ENCODE measurements around the gene STXBP5.
A peak's percentile ranks its signal among the peaks of the same experiment; 100 is the strongest.
"Not testable (repeated sequence)": the region's sequence is repeated elsewhere in the genome, so short reads cannot be mapped to it uniquely, and the experiment has no call there.

The STXBP5 gene

GRCh38 chr6:147254929-147255473 lies 50.8 kb downstream of the STXBP5 start:
- not testable (repeated sequence) for DNase-seq

DNA sequence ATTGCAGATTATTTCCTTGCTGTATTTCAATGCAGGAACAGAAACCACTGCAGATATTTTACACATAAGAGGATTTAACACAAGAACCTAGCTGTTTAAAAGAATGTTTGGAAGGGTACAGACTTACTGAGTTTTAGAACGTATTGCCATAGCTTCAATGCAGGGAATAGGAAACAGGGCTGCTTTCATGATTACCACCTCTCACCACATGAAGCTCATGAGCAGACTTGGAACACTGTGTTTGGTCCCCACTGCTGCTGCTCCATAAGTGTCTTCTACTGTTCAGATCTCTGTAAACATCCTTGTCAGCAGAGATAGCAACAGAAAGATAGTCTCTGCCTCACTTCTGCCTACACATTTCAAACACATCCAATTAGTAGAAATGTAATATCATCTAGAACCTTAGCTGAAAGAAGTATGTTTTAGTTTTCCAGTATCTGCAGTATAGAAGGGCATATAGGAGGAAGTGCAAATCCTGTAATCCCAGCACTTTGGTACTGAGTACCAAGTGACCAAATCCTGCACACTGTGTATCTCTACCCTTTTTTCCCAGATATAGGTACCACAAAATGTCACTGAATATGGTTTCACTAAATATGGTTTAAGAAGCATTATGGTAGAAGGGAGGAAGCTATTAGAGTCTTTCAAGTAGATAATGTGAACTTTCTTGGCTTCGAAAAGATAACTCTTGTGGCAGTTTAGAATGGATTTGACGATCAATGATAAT lies 51.9 kb downstream of the STXBP5 start:
- DNase-seq, result no peak

GRCh38 chr6:147257760-147258159 lies 53.5 kb downstream of the STXBP5 start:
- DNase-seq, result no peak

GRCh38 chr6:147260091-147260490 lies 55.9 kb downstream of the STXBP5 start:
- no peak for DNase-seq

GRCh38 chr6:147262946-147263345 lies 58.7 kb downstream of the STXBP5 start:
- no peak for DNase-seq

DNA sequence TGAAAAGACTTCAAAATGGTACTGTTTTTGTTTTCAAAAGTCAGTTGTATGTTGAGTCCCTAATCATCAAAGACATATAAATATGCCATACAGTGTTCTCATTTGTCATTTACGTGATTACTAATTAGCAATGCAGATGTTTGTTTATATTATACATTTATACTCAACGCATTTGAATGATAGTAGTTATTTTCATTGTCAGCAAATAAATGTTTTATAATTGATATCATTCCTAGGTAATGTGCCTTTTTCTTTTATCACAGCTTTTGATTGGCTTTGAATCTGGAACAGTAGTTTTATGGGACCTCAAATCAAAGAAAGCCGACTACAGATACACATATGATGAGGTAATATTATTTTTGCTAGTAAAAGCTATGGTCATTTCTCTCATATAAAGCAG lies 62.6 kb downstream of the STXBP5 start:
- DNase-seq, result no peak

DNA sequence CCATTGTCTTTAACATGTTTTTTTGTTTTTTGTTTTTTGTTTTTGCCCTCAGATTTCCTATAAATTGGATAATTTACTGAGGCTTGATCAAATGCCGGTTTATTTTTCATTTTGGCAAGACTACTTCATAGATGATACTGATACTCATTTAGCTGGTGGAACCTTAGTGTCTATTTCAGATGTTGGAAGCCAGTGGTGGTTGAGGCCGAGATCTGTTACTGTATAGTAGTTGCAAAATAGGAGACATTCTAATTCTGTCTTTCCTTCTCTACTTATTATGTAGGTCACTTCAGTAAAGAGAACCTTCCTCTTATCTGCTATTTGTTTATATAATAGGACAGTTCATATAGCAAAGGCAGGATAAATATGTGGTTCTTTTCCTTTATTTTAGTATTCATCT lies 63.4 kb downstream of the STXBP5 start:
- DNase-seq, result no peak

- DNase-seq, result no peak
These were observed 64.0 kb downstream of the STXBP5 start for GRCh38 chr6:147268254-147268653.

GRCh38 chr6:147274012-147274411 lies 69.8 kb downstream of the STXBP5 start:
- DNase-seq, result no peak

- DNase-seq, result no peak
These were observed 70.6 kb downstream of the STXBP5 start for GRCh38 chr6:147274776-147275175.

DNA sequence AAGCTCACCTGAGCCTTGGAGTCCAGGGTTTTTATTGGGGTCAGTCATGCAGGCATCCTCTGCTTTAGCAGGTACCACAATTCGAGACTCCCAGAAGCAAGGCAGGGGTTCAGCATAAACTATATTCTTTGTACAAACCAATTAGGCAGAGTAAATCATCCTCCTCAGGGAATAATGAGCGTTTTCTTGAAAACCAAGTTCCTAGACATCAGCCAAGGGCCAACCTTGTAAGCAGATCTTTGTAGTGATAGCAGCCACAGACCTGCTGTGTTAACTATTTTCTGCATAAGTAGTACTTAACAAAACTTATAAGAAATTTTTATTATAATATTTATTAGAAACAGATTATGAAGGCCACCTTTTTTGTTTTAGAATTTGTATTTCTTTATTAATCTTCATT lies 74.7 kb downstream of the STXBP5 start:
- no peak for DNase-seq

DNA sequence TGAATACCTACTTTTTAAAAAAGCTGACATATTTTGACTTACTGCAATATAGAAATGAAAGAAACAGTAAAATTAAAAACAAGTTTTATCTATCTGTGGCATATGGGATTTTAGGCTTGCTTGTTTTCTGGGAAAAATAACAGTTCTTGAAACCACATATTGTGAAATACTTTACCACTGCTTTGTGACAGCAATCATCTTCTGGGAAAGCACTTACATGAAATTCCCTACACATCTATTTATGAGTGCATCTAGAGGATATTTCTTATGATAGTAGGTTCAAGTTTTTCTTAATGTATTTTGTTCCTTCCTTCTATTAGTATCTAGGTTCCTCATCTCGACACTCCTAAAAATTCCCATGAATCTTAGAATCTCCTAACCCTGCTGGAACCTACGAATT lies 75.2 kb downstream of the STXBP5 start:
- no peak for DNase-seq

- no peak for DNase-seq
These were observed 77.8 kb downstream of the STXBP5 start for GRCh38 chr6:147281895-147282565.

DNA sequence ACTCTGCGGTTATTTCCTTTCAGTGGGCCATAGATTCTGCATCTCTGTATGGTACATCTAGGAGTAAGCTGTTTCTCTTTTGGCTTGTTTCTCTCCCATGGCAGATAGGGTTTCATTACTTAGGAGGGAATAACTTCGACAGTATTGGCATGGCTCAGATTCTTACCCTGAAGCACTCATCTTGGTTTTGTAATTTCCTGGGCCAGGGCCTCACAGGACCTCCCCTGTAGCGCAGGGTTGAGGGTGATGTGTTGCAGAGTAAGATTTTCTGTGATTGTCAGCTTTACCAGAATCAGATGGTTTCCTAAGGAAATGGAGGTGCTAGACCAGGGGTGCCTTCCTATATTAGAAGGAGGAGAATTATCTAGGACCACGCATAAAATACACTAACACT lies 78.3 kb downstream of the STXBP5 start:
- no peak for DNase-seq

DNA sequence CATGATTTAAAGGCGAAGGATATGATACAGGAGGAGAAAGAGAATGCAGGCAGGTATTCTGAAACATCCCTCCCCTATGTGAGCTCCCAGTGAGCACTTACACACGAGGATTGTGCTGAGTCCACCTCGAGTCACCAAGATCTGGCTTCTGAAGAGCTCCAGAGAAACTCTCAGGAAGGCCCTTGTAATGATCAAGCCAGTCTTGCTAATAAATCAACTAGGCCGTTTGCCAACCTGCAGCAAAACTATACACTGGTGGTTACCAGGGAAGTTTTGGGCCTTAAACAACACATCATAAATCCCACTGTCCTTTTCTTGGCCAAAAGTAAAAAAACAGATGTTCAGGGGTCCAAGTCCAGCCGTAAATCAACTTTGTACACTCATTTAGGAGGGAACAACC lies 79.2 kb downstream of the STXBP5 start:
- DNase-seq, result no peak

- peak in 1 of 2 experiments; percentile 33 for DNase-seq
These were observed 81.1 kb downstream of the STXBP5 start for GRCh38 chr6:147285087-147285855.

DNA sequence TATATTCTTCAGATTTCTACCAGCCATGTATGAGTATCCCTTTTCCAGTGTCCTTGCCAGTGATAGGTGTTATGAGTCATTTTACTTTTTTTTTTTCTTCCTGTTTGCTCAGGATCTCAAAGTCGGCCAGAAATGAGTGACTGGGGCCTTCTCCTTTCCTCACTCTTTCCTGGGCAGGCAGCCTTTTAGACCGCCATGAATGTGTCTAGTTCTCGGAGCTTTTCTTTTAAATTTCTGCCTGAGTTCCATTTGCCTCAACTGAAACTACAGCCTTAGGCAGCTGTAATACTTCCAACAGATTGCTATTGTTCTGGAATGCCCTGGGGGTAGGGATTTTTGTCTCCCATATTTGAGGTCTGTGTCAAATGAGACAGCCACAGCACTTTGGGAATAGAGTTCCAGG lies 83.7 kb downstream of the STXBP5 start:
- peak; percentile 17 to 56 for DNase-seq

GRCh38 chr6:147297124-147297523 lies 92.9 kb downstream of the STXBP5 start:
- no peak for DNase-seq

DNA sequence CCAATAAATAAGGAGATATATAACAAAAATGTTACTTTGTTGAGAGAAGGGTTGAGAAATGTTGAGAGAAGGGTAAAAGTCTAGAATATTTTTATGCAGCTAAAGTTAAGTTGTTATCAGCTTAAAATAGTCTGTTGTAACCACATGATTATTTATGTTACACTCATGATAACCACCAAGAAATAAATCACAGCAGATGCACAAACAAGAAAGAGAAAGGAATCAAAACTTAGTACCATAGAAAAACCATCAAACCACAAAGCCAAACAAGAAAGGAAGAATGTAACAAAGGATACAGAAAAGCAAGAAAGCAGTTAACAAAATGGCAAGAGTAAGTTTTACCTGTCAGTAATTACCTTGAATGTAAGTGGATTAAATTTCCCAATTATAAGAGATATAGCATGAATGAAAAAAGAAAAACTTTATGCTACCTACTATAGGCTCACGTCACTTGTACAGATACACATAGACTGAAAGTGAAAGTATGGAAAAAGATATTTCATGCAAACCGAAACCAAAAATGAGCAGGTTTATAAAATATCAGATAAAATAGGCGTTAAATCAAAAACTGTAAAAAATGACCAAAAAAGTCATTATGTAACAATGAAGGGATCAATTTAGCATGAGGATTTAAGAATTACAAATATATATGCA lies 93.6 kb downstream of the STXBP5 start:
- DNase-seq, result no peak

GRCh38 chr6:147298461-147298860 lies 94.2 kb downstream of the STXBP5 start:
- DNase-seq, result no peak

DNA sequence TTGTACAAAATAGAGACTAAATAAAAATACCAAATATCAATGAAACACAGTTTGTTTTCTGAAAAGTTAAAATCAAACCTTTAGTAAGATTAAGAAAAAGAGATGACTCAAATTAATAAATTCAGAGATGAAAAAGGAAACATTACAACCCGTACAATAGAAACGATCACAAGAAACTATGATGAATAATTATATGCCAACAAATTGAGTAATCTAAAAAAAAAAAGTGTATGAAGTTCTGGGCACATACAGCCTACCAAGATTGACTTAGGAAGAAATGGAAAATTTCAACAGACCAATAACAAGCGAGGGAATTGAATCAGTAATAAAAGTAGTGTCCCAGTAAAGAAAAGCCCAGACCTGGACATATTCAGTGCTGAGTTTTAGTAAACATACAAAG lies 94.8 kb downstream of the STXBP5 start:
- no peak for DNase-seq

- DNase-seq, result no peak
These were observed 96.9 kb downstream of the STXBP5 start for GRCh38 chr6:147301070-147301469.

DNA sequence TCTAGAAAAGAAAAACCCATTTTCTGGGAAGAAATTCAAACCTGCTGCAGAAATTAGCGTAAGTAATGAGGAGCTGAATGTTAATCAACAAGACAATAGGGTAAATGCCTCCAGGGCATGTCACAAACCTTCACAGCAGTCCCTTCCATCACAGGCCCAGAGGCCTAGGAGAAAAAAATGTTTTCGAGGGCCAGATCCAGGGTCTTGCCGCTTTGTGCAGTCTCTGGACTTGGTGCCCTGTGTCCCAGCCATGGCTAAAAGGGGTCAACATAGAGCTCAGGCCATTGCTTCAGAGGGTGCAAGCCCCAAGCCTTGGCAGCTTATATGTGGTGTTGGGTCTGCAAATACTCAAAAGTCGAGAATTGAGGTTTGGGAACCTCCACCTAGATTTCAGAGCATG lies 99.8 kb downstream of the STXBP5 start:
- DNase-seq, result no peak
